Psoas muscle (tissue), 8 donors: ENCODE data around the gene KLHL2. TPM values are rescaled to one million over a fixed set of nuclear protein-coding genes. Genes with fewer than 3 reads are reported as not detected.

Experiments
- ATAC-seq, 4 donors: fragments of 200-7000 bp; cut with Tn5 transposase; one replicate each; pipeline ENCODE4 v1.9.1; 2020; ENCODE audit warnings: moderate library complexity in 3 of 4, mild to moderate bottlenecking in 2 of 4
- DNase-seq, 2 donors: peaks; one replicate each; pipeline ENCODE4 v3.0.0-alpha.2; 2020
- H3K27ac ChIP-seq: fragments of 200-600 bp; one replicate; pipeline ENCODE4 v1.8.0; 2022
- H3K27me3 ChIP-seq, 3 donors: fragments of 200-600 bp in 1 of 3; one replicate each; pipeline versions ENCODE4 v1.6.1 to v1.8.0; 2013 to 2022; ENCODE audit warnings: low read length in 2 of 3, mild to moderate bottlenecking in 2 of 3, moderate library complexity in 1 of 3; ENCODE audit not compliant: insufficient read depth in 3 of 3
- H3K36me3 ChIP-seq, 2 donors: fragments of 200-600 bp in 1 of 2; one replicate each; pipeline versions ENCODE4 v1.6.1 to v1.8.0; 2013 to 2022; ENCODE audit warnings: low read depth in 1 of 2, mild to moderate bottlenecking in 1 of 2, moderate library complexity in 1 of 2; ENCODE audit not compliant: insufficient read depth in 1 of 2
- H3K4me1 ChIP-seq: fragments of 200-600 bp; one replicate; pipeline ENCODE4 v1.8.0; 2022
- H3K4me3 ChIP-seq: fragments of 200-600 bp; one replicate; pipeline ENCODE4 v1.8.0; 2022; ENCODE audit warnings: mild to moderate bottlenecking
- H3K9me3 ChIP-seq: fragments of 200-600 bp; one replicate; pipeline ENCODE4 v1.8.0; 2022
- whole genome bisulfite sequencing, 3 donors: extraction: QIAGEN DNeasy Blood & Tissue Kit; methylation state at CpG; one replicate each; pipeline versions ENCODE4 v1.1.6 to v1.1.7; 2013; 5-methylcytosine and 5-hydroxymethylcytosine counted together
- intact Hi-C, 2 donors: fragments of 100-400 bp; cut with DNase I; formaldehyde crosslinking; loops; one replicate each; pipeline versions ENCODE4 v1.11.0 to v1.14.2; 2022
- polyA plus RNA-seq, 3 donors: library from polyadenylated mRNA; stranded (reverse); fragments of 200-250 nt; gene quantifications; one replicate each; pipeline ENCODE4 v1.2.3, GENCODE V29; 2013
- total RNA-seq, 4 donors: library from RNA; stranded (reverse); fragmentation: NEBNext Ultra II Directional in 2 of 4; extraction: Animal tissue kit (Norgen Biotek cat#: 25700) in 2 of 4; gene quantifications; one replicate each; pipeline versions ENCODE4 v1.2.1 to v1.2.4, GENCODE V29; 2021 to 2023
- TF ChIP-seq, protein P1 (sequence below): fragments of 200-600 bp; IDR thresholded peaks from one replicate; pipeline ENCODE4 v1.8.0; 2022; ENCODE audit warnings: antibody characterized with exemption
- donor health status: healthy with polysubstance abuse.
- donor health status: DM: no; HTN: no; CAD: no; lungs with moderate emphysema.
- donor health status: Bipolar disorder and iron deficiency.
- donor health status: healthy.
- donor health status: DM: yes; HTN: yes; CAD: no.
- donor health status: DM: no; HTN: no; CAD: no.
- donor health status: DM: no; HTN: no; CAD: no.
- donor health status: DM: yes; HTN: yes; CAD: no.

The KLHL2 gene
- total and polyA plus RNA-seq, 7 donors = 3.1 to 7.8 (median 4.5) TPM

DNA sequence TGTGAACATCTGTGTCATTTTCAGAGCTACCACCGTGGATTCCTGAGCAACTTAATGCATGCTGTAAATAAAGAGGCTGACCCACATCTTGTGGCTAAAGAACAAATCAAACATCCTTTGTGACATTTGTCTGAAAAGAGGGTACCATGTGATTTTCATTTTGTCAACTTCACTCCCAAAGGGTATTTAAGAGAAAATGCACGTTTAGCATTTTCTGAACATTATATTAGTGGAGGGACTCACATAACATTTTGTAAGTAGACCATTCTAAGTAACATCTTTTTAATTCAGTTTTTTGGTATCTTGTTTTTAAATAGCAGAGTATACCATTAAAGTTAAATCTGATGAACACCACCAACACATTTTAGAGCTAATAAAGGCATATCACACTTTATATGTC lies 154.4 kb downstream of the KLHL2 start:
- H3K4me1 ChIP-seq = no peaks in the 10 kb centered on the region
- no peak overlapping the region for H3K4me3 ChIP-seq
- H3K27ac ChIP-seq = no peak overlapping the region
- 63 to 66% (median 65%) methylated on average over 2 of the region's 2 CpGs for WGBS, 3 donors
- peaks cover 0 to 7% (median 0%) of the 10 kb centered on the region in 3 donors for H3K27me3 ChIP-seq
- ATAC-seq (no peak), DNase-seq (no peak)
- H3K9me3 ChIP-seq = no peaks in the 10 kb centered on the region
- intact Hi-C loops = no loop called here
- no peaks in the 10 kb centered on the region for H3K36me3 ChIP-seq
- TF ChIP-seq, protein P1, sequence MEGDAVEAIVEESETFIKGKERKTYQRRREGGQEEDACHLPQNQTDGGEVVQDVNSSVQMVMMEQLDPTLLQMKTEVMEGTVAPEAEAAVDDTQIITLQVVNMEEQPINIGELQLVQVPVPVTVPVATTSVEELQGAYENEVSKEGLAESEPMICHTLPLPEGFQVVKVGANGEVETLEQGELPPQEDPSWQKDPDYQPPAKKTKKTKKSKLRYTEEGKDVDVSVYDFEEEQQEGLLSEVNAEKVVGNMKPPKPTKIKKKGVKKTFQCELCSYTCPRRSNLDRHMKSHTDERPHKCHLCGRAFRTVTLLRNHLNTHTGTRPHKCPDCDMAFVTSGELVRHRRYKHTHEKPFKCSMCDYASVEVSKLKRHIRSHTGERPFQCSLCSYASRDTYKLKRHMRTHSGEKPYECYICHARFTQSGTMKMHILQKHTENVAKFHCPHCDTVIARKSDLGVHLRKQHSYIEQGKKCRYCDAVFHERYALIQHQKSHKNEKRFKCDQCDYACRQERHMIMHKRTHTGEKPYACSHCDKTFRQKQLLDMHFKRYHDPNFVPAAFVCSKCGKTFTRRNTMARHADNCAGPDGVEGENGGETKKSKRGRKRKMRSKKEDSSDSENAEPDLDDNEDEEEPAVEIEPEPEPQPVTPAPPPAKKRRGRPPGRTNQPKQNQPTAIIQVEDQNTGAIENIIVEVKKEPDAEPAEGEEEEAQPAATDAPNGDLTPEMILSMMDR = no peak

DNA sequence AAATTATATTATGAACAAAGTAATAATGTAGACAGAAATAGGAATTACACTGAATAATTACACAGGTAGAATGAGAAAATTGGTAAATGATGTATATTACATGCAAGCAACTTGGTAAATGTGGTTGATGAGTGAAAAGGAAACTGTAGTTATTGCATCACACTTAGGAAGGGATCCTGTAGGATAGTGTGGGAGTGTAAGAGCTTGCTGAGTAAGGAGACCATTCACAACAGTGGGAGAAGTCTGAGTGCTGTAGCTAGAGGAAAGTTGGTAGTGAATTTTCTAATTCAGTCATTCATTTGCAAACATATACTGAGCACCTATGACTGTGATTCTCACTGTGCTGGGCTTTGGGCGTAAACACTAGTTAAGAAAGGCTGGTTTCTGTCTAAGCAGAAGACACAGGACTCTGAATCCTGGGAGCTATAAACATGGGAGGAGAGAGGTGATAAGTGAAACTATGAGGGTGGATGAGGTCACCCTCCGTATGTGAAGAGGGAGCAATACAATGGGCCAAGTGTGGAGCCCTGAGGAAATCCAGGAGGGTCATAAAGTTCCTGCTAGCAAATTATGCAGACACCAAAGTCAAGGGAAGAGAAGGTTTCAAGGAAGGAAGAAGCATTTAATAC lies 157.2 kb downstream of the KLHL2 start:
- DNase-seq = no peak
- Histone ChIP-seq H3K27ac (no peak overlapping the region), H3K4me3 (no peak overlapping the region), H3K9me3 (no peaks in the 10 kb centered on the region), H3K4me1 (no peaks in the 10 kb centered on the region), H3K36me3 (no peaks in the 10 kb centered on the region), H3K27me3 (peaks cover 0 to 7% (median 0%) of the 10 kb centered on the region in 3 donors)
- TF ChIP-seq, protein P1 = no peak
- intact Hi-C loops = no loop called here
- WGBS, 3 donors = 57 to 68% (median 59%) methylated on average over 2 of the region's 2 CpGs
- no peak for ATAC-seq

DNA sequence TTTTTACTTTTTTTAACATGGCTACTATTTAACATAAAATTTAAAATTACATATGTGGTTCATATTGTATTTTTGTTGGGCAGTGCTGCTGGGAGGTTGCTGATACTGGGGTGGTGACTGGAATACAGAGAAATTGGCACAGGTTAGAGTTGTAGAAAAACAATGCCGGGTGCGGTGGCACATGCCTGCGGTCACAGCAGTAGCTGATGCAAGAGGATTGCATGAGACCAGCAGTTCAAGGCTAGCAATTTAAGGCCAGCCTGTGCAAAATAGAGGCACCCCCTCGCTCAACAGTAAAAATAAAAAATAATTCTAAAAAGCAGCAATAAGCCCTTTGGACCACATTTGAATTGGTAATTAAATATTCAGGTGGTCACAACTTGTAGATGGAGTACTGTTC lies 159.7 kb downstream of the KLHL2 start:
- Histone ChIP-seq H3K9me3 (peaks cover 3% of the 10 kb centered on the region), H3K4me1 (no peaks in the 10 kb centered on the region), H3K4me3 (no peak overlapping the region), H3K27ac (no peak overlapping the region), H3K36me3 (no peaks in the 10 kb centered on the region), H3K27me3 (no peaks in the 10 kb centered on the region)
- DNase-seq = no peak
- WGBS, 3 donors = 76 to 81% (median 79%) methylated on average over 4 of the region's 4 CpGs
- TF ChIP-seq, protein P1 = no peak
- ATAC-seq = no peak
- intact Hi-C loops = no loop called here

DNA sequence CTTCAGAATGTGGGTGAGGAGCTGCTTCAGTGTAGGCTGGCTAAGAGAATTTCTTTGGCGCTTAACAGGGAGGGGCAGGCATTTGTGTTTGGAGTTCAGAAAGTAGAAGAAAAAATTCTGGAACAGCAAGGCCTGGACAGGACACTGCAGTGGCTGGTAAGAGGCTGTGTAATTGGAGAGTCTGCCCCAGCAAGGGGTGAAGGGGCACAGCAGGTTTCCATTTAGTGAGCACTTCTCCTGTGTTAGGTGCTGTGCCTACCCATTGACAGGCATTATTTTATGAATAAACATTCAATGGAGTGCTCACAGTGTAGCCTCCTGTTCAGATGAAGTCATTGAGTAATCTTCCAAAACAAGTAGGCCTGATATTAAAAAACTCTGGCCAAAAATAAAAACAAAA lies 160.8 kb downstream of the KLHL2 start:
- H3K4me1 ChIP-seq = no peaks in the 10 kb centered on the region
- TF ChIP-seq, protein P1 = no peak
- no peaks in the 10 kb centered on the region for H3K36me3 ChIP-seq
- intact Hi-C loops = no loop called here
- WGBS, 3 donors = 64 to 89% (median 88%) methylated on average over 1 of the region's 1 CpG
- no peaks in the 10 kb centered on the region for H3K27me3 ChIP-seq
- no peak overlapping the region for H3K4me3 ChIP-seq
- DNase-seq (no peak), ATAC-seq (no peak)
- H3K9me3 ChIP-seq = peaks cover 3% of the 10 kb centered on the region
- H3K27ac ChIP-seq = no peak overlapping the region

DNA sequence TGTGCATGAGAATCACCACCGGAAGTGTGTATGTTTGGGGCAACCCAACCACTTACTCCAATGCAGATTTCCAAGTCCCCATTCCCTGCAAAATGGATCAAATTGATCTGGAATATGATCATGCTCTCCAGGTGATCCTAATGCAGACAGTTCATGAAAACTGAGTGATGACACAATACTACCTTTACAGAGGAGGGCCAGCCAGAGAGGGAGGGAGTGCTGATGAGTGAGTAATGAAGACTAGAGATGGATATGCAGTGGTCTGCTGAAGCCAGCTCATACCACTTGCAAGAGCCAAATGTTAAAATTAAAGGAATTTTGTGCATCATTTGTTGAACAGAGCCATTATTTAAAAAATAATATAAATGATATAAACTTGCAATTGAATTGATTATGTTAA lies 161.2 kb downstream of the KLHL2 start:
- no peaks in the 10 kb centered on the region for H3K27me3 ChIP-seq
- no peak for ATAC-seq
- no peak overlapping the region for H3K27ac ChIP-seq
- H3K4me3 ChIP-seq = no peak overlapping the region
- H3K4me1 ChIP-seq = no peaks in the 10 kb centered on the region
- WGBS, 3 donors = 83 to 97% (median 83%) methylated on average over 1 of the region's 1 CpG
- peaks cover 3% of the 10 kb centered on the region for H3K9me3 ChIP-seq
- no peak for DNase-seq
- H3K36me3 ChIP-seq = no peaks in the 10 kb centered on the region
- intact Hi-C loops = no loop called here
- TF ChIP-seq, protein P1 = no peak
